GM13976 (cell line): ENCODE measurements around the gene TAS1R3.

Experiments
- DNase-seq: peaks from one replicate; pipeline ENCODE4 v3.0.0; 2012; ENCODE audit warnings: low spot score
- CTCF ChIP-seq: IDR thresholded peaks from 2 replicates; pipeline ENCODE4 v1.5.1; 2012; ENCODE audit warnings: borderline replicate concordance, mild to moderate bottlenecking; ENCODE audit not compliant: insufficient read depth; ENCODE audit errors: extremely low read depth, missing control alignments, control extremely low read depth
- in situ Hi-C: fragments of 300-500 bp; cut with MboI; formaldehyde crosslinking; loops from one replicate; pipeline ENCODE4 v1.12.0; 2022; ENCODE audit warnings: low sequenced_read_pairs, mixed read lengths, inconsistent platforms; ENCODE audit not compliant: unreplicated experiment

TAS1R3 gene

GRCh38 chr1:1318777-1319645 is 12.1 kb upstream of the TAS1R3 start:
- TF ChIP-seq CTCF: no peak
- in situ Hi-C loops: no loop called here
- no peak for DNase-seq

GRCh38 chr1:1319646-1319941 is 11.5 kb upstream of the TAS1R3 start:
- no peak for DNase-seq
- no peak for TF ChIP-seq CTCF
- in situ Hi-C loops: no loop called here

GRCh38 chr1:1320666-1321448 is 10.2 kb upstream of the TAS1R3 start:
- in situ Hi-C loops: no loop called here
- no peak for TF ChIP-seq CTCF
- no peak for DNase-seq

GRCh38 chr1:1321477-1321876 is 9.6 kb upstream of the TAS1R3 start:
- DNase-seq: no peak
- no peak for TF ChIP-seq CTCF

GRCh38 chr1:1322418-1322817 is 8.7 kb upstream of the TAS1R3 start:
- no peak for TF ChIP-seq CTCF
- in situ Hi-C loops: no loop called here
- no peak for DNase-seq

More at GRCh38 chr1:1321477-1321876, 9.6 kb upstream of the TAS1R3 start:
- in situ Hi-C loops: no loop called here

GRCh38 chr1:1322952-1323351 is 8.1 kb upstream of the TAS1R3 start:
- in situ Hi-C loops: no loop called here
- DNase-seq: no peak
- no peak for TF ChIP-seq CTCF
